GM12878 (cell line): Measurements from ENCODE around the gene CTNNA2. TPM values are rescaled to one million over a fixed set of nuclear protein-coding genes. Genes with fewer than 3 reads are reported as not detected.

Experiments
- ATAC-seq: fragments of 200-7000 bp; cut with Tn5 transposase; 3 replicates; pipeline ENCODE4 v1.9.1; 2020; ENCODE audit warnings: mild to moderate bottlenecking, moderate library complexity
- BruUV-seq: library from RNA; stranded (reverse); fragments of 400-500 nt; replicated peaks from 2 replicates; lab custom pipeline; 2021; lab: Mats Ljungman, UMichigan
- CTCF ChIA-PET: fragments of 300-600 bp; sonication (Branson Sonifier 250); formaldehyde crosslinking; extraction: SDS; loops from one replicate; lab custom pipeline; 2021; ENCODE audit warnings: inconsistent platforms; lab: Yijun Ruan, JAX
- POLR2A ChIA-PET: fragments of 350-600 bp; formaldehyde crosslinking; extraction: SDS; loops from one replicate; lab custom pipeline; 2021; ENCODE audit warnings: inconsistent platforms; lab: Charles Lee
- RAD21 ChIA-PET: fragments of 300-600 bp; sonication (Branson Sonifier 250); formaldehyde crosslinking; loops from one replicate; lab custom pipeline; 2023; ENCODE audit warnings: antibody characterized with exemption; ENCODE audit not compliant: unreplicated experiment; lab: Charles Lee
- SMC1A ChIA-PET: fragments of 300-600 bp; sonication (Branson Sonifier 250); formaldehyde crosslinking; loops from one replicate; lab custom pipeline; 2023; ENCODE audit not compliant: unreplicated experiment, uncharacterized antibody; lab: Charles Lee
- DNase-seq: peaks from one replicate; pipeline ENCODE4 v3.0.0-alpha.2; 2011; ENCODE audit warnings: low read depth, low spot score
- FAIRE-seq: peaks from 3 replicates; lab custom pipeline; 2011; peaks lifted over from hg19 to GRCh38; lab: Jason Lieb, UNC
- H2AFZ ChIP-seq: 2 replicates; pipeline ENCODE4 v1.6.0; 2011; ENCODE audit warnings: low read depth, low read length, control low read depth; ENCODE audit not compliant: control insufficient read depth
- H3K27ac ChIP-seq: 2 replicates; pipeline ENCODE4 v1.5.1; 2011; ENCODE audit warnings: control low read depth; ENCODE audit not compliant: control insufficient read depth, insufficient read depth
- H3K27me3 ChIP-seq, 2 experiments: replicated peaks in 1 of 2; 2 replicates each; pipeline versions ENCODE4 v1.6.0 to v1.6.1; 2011; ENCODE audit warnings: low read length in 1 of 2; ENCODE audit not compliant: control insufficient read depth in 2 of 2, insufficient read depth in 2 of 2
- H3K36me3 ChIP-seq, 2 experiments: 2 replicates each; pipeline ENCODE4 v1.5.1; 2011; ENCODE audit warnings: low read length in 1 of 2; ENCODE audit not compliant: control insufficient read depth in 2 of 2, insufficient read depth in 2 of 2
- H3K4me1 ChIP-seq: 2 replicates; pipeline ENCODE4 v1.6.1; 2011; ENCODE audit warnings: mild to moderate bottlenecking, low read length, moderate library complexity, mixed read lengths; ENCODE audit not compliant: control insufficient read depth, insufficient read depth
- H3K4me2 ChIP-seq: 2 replicates; pipeline ENCODE4 v1.6.0; 2011; ENCODE audit warnings: control low read depth; ENCODE audit not compliant: control insufficient read depth, insufficient read depth
- H3K4me3 ChIP-seq: fragments of 200-600 bp; sonication (generic); 2 replicates; pipeline ENCODE4 v1.5.1; 2016
- H3K79me2 ChIP-seq: 2 replicates; pipeline ENCODE4 v1.6.0; 2011; ENCODE audit warnings: low read length; ENCODE audit not compliant: control insufficient read depth, insufficient read depth
- H3K9ac ChIP-seq: 2 replicates; pipeline ENCODE4 v1.8.0; 2011; ENCODE audit warnings: low read length, control low read depth, mixed read lengths; ENCODE audit not compliant: control insufficient read depth, insufficient read depth
- H3K9me3 ChIP-seq: replicated peaks from 3 replicates; pipeline ENCODE4 v1.5.1; 2011; ENCODE audit warnings: mild to moderate bottlenecking, low read length; ENCODE audit not compliant: control insufficient read depth, insufficient read depth
- H4K20me1 ChIP-seq: 2 replicates; pipeline ENCODE4 v1.6.0; 2011; ENCODE audit not compliant: control insufficient read depth, insufficient read depth
- FOXK2 ChIP-seq: fragments of 450-650 bp; IDR thresholded peaks from 2 replicates; pipeline ENCODE4 v1.6.1; 2017; ENCODE audit warnings: mild to moderate bottlenecking, moderate library complexity
- RAD51 ChIP-seq: fragments of 450-650 bp; IDR thresholded peaks from 2 replicates; pipeline ENCODE4 v1.6.1; 2016; ENCODE audit warnings: moderate library complexity, mild to moderate bottlenecking, inconsistent platforms
- RB1 ChIP-seq: fragments of 450-650 bp; formaldehyde crosslinking; IDR thresholded peaks from 2 replicates; pipeline ENCODE4 v1.6.1; 2017; ENCODE audit warnings: mild to moderate bottlenecking, borderline replicate concordance
- SREBF1 ChIP-seq: IDR thresholded peaks from 2 replicates; pipeline ENCODE4 v1.6.1; 2012; ENCODE audit warnings: mild to moderate bottlenecking, low read length
- ZBED1 ChIP-seq: IDR thresholded peaks from 2 replicates; pipeline ENCODE4 v1.6.1; 2016; ENCODE audit warnings: borderline replicate concordance
- WGBS: methylation state at CpG from one replicate; pipeline ENCODE4 v1.1.6; 2016; ENCODE audit warnings: low lambda C conversion rate; ENCODE audit not compliant: insufficient replicate concordance, insufficient coverage; ENCODE audit errors: missing lambda C conversion rate; 5-methylcytosine and 5-hydroxymethylcytosine counted together
- in situ Hi-C: fragments of 300-500 bp; cut with MboI; formaldehyde crosslinking; loops from 9 replicates; pipeline ENCODE4 v1.14.3; 2018; ENCODE audit warnings: mixed read lengths
- intact Hi-C: fragments of 100-400 bp; cut with micrococcal nuclease; formaldehyde crosslinking; loops from one replicate; pipeline ENCODE4 v1.14.2; 2022; ENCODE audit not compliant: unreplicated experiment
- polyA plus RNA-seq, 11 experiments: library from polyadenylated mRNA; depleted of rRNA in 4 of 11; unstranded in 6 of 11; stranded (reverse) in 5 of 11; fragments of >200 nt; fragmentation: Nextera tagmentation in 4 of 11; fragmentation: Illumina TruSeq in 1 of 11; extraction: Ambion mirVana in 4 of 11; extraction: Trizol in 1 of 11; gene quantifications; 1 replicate in 1 of 11; 2 replicates in 10 of 11; pipeline versions ENCODE4 v1.2.1 to v1.2.3, GENCODE V29; 2011 to 2016; ENCODE audit warnings: inconsistent platforms in 2 of 11, missing spikeins in 2 of 11, low read depth in 1 of 11
- total RNA-seq, 4 experiments: library from RNA; depleted of rRNA in 3 of 4; stranded (reverse); fragments of >200 nt in 3 of 4; fragmentation: Illumina TruSeq in 1 of 4; extraction: Trizol in 1 of 4; gene quantifications; 2 replicates each; pipeline versions ENCODE4 v1.2.1 to v1.2.3, GENCODE V29; 2013 to 2021
- TF ChIP-seq, protein P1 (sequence below): fragments of 450-650 bp; conservative IDR thresholded peaks from 2 replicates; pipeline ENCODE4 v1.6.1; 2017; ENCODE audit warnings: mild to moderate bottlenecking, moderate library complexity
- TF ChIP-seq, protein P2 (sequence below): fragments of 450-650 bp; IDR thresholded peaks from 2 replicates; pipeline ENCODE4 v1.6.1; 2016; ENCODE audit warnings: mild to moderate bottlenecking

Gene CTNNA2
- total and polyA plus RNA-seq, 10 of the 15 experiments (the other 5 are each of a cell fraction or from before 2014, with no cell fraction given), result 2.4 to 36.2 (median 6.6) TPM

DNA sequence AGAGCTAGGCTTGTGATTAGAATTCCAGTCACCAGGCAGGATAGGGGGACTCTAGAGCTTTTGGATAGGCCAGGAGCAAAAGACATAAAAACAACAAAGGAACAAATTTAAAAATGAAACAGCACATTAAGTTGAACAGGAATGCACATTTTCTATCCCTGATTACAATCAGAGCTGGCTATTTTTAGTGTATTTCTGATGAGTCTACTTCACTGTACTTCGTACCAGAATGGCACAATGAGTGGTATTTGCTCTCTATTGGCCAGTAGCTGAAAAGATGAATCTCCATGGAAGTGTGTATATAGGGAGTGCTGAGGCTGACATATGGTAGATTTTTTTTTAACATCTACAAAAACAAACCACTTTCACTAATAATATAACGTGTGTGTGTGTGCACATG is 825.9 kb downstream of the CTNNA2 start:
- DNase-seq, result no peak
- in situ Hi-C loops, result no loop called here
- H3K4me3 ChIP-seq, result no peak overlapping the region
- ChIA-PET CTCF (interaction anchor here (1.6 to 3.9 kb wide), 2 partner anchors 10 to 11 kb away, joined by 6 to 16 read pairs; no protein-coding TSS in a partner anchor), POLR2A (no interaction called here), RAD21 (interaction anchor here (1.2 kb wide), 1 partner anchor 13 kb away, joined by 3 read pairs; no protein-coding TSS in a partner anchor), SMC1A (interaction anchor here (1.0 to 2.7 kb wide), 6 partner anchors 10 to 114 kb away, joined by 3 to 7 read pairs (median 5); no protein-coding TSS in a partner anchor)
- H3K36me3 ChIP-seq, result no peaks in the 10 kb centered on the region
- no peak for ATAC-seq
- WGBS, result 4% methylated on average over 2 of the region's 2 CpGs
- FAIRE-seq, result no peak
- no peaks in the 10 kb centered on the region for H3K4me1 ChIP-seq
- TF ChIP-seq RAD51 (no peak), FOXK2 (no peak), RB1 (no peak), ZBED1 (no peak), SREBF1 (no peak)
- TF ChIP-seq, protein P1, sequence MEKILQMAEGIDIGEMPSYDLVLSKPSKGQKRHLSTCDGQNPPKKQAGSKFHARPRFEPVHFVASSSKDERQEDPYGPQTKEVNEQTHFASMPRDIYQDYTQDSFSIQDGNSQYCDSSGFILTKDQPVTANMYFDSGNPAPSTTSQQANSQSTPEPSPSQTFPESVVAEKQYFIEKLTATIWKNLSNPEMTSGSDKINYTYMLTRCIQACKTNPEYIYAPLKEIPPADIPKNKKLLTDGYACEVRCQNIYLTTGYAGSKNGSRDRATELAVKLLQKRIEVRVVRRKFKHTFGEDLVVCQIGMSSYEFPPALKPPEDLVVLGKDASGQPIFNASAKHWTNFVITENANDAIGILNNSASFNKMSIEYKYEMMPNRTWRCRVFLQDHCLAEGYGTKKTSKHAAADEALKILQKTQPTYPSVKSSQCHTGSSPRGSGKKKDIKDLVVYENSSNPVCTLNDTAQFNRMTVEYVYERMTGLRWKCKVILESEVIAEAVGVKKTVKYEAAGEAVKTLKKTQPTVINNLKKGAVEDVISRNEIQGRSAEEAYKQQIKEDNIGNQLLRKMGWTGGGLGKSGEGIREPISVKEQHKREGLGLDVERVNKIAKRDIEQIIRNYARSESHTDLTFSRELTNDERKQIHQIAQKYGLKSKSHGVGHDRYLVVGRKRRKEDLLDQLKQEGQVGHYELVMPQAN, result no peak
- TF ChIP-seq, protein P2, sequence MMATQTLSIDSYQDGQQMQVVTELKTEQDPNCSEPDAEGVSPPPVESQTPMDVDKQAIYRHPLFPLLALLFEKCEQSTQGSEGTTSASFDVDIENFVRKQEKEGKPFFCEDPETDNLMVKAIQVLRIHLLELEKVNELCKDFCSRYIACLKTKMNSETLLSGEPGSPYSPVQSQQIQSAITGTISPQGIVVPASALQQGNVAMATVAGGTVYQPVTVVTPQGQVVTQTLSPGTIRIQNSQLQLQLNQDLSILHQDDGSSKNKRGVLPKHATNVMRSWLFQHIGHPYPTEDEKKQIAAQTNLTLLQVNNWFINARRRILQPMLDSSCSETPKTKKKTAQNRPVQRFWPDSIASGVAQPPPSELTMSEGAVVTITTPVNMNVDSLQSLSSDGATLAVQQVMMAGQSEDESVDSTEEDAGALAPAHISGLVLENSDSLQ, result no peak
- no peak overlapping the region for H3K4me2 ChIP-seq
- H4K20me1 ChIP-seq, result no peaks in the 10 kb centered on the region
- H3K9me3 ChIP-seq, result no peaks in the 10 kb centered on the region
- intact Hi-C loops, result no loop called here
- H3K27ac ChIP-seq, result no peak overlapping the region
- H3K79me2 ChIP-seq, result no peaks in the 10 kb centered on the region
- no peak overlapping the region for H2AFZ ChIP-seq
- no peaks in the 10 kb centered on the region for H3K27me3 ChIP-seq
- H3K9ac ChIP-seq, result no peak overlapping the region
- BruUV-seq, result no TSS peak
